ENCODE measurements around the gene SH3BGRL3.

DNA sequence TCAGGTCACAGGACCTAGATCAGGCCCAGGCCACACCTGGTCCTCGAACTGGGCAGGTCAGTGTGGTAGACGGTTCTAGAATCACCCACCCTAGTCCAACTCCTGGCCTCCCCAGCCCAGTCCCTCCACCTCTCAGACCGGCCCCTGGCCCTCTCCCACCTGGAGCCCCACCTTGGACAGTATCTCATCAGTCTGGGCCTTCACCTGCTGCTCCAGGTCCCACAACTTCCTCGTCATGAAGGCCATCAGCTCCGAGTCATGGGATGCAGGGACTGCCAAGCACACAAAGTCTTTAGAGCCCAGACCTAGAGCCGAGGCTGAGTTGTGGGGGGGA is 17.9 kb downstream of the SH3BGRL3 start:
- TF ChIP-seq EP300 (IDR thresholded peaks at IDR 0.05), result no peak
- TF ChIP-seq, protein P1, sequence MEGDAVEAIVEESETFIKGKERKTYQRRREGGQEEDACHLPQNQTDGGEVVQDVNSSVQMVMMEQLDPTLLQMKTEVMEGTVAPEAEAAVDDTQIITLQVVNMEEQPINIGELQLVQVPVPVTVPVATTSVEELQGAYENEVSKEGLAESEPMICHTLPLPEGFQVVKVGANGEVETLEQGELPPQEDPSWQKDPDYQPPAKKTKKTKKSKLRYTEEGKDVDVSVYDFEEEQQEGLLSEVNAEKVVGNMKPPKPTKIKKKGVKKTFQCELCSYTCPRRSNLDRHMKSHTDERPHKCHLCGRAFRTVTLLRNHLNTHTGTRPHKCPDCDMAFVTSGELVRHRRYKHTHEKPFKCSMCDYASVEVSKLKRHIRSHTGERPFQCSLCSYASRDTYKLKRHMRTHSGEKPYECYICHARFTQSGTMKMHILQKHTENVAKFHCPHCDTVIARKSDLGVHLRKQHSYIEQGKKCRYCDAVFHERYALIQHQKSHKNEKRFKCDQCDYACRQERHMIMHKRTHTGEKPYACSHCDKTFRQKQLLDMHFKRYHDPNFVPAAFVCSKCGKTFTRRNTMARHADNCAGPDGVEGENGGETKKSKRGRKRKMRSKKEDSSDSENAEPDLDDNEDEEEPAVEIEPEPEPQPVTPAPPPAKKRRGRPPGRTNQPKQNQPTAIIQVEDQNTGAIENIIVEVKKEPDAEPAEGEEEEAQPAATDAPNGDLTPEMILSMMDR (IDR thresholded peaks at IDR 0.05), result no peak

Measured in tibial nerve (tissue), 4 donors.